HG03520 (cell line): ENCODE data around the gene TRIM41.

ENCODE experiments used
- ATAC-seq: cut with Tn5 transposase; IDR thresholded peaks from one replicate; pipeline ENCODE4 v1.9.1; 2021; ENCODE audit warnings: mild to moderate bottlenecking, moderate library complexity; ENCODE audit not compliant: unreplicated experiment

Gene TRIM41

DNA sequence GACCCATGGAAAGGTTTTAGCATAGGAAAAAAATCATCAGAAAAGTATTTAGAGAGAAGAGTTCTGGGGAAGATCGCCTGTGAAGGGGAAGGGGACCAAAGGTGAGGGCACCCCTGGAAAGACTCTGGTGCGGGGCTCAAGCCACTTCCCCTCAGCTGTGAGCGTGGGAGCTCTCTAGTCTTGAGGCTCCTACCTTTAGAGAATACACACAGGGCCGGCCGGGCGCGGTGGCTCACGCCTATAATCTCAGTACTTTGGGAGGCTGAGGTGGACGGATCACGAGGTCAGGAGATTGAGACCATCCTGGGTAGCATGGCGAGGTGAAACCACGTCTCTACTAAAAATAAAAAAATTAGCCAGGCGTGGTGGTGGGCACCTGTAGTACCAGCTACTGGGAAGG lies 6.9 kb downstream of the TRIM41 start:
- no peak for ATAC-seq

DNA sequence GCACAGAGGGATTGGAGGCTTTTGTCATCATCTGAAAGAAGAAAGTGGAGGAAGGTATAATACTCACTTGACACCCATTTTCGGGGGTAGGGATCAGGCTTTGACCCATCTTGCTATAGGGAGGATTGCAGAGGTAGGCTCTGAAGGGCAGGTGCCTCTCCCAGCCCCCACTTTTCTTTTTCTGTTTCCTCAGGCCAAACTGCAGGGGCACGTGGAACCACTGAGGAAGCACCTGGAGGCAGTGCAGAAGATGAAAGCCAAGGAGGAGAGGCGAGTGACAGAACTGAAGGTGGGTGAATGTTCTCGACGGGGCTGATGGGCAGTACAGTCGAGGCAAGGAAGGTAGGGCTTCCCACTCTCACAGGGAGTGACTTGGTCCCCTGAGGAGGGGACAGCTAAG lies 7.5 kb downstream of the TRIM41 start:
- ATAC-seq = no peak

DNA sequence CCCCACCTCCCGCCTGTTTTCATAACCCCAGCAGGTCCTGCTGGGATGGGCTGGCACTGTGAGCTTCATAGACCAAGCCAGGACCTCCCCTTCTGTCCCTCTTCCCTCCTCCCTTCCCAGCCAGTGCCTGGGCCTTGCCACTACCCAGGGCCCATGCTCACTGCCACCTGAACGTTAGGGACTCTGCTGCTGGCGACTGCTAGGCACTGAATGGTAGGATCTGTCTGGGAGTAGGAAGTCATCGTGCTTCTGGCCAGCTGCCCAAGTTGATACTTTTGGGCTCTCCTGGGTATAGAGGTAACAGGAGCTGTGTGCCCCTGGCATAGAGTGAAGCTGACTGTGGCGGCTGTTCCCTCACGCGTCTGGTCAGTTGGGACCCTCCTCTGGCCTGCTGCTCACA lies 8.4 kb downstream of the TRIM41 start:
- ATAC-seq = no peak

- no peak for ATAC-seq
These were observed 9.5 kb downstream of the TRIM41 start for GRCh38 chr5:181232593-181232992.

DNA sequence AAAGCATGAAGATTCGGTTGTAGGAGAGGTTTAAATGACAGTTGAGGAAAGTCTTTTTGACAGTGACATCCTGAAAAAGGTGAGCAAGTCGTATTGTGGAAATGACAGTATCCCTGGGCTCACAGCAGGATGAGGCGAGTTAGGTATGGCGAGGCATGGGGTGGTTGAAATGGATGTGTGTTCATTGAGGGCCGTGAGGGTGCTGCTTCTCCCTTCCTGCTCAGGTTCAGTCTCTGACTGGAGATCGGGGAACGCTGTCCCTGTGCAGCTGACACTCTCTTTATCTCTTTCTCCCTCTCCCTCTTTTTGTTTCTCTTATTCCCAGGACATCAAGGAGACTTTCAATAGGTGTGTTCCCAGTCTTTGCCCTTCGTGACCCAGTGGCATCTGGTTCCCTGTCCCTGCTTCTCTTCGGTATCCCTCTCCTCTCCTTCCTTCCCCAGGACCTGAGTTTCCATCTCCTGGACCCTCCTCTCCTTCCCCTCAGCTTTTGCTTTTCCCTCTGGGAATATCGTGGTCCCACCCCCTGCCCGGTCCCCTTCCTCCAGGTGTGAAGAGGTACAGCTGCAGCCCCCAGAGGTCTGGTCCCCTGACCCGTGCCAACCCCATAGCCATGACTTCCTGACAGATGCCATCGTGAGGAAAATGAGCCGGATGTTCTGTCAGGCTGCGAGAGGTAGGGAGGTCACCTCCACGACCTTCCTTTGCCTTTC lies 10.2 kb downstream of the TRIM41 start:
- no peak for ATAC-seq

DNA sequence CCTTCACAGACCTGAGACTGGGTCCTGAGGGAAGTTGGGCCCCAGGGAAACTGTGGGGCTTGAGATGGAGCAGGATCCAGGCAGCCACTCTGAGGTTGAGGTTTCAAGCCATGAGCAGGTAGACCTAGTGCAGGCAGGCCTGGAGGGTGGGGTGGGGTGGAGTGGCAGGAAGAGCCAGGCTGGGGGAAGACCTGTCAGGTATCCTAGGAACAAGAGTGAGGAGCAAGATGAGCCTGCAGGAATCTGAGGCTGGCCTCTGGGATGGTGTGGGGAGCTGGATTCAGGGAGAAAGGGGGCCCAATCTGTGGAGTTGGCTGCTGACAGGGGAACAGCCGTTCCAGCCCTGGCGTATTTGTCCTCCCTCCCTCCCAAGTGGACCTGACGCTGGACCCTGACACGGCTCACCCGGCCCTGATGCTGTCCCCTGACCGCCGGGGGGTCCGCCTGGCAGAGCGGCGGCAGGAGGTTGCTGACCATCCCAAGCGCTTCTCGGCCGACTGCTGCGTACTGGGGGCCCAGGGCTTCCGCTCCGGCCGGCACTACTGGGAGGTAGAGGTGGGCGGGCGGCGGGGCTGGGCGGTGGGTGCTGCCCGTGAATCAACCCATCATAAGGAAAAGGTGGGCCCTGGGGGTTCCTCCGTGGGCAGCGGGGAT lies 10.8 kb downstream of the TRIM41 start:
- no peak for ATAC-seq

DNA sequence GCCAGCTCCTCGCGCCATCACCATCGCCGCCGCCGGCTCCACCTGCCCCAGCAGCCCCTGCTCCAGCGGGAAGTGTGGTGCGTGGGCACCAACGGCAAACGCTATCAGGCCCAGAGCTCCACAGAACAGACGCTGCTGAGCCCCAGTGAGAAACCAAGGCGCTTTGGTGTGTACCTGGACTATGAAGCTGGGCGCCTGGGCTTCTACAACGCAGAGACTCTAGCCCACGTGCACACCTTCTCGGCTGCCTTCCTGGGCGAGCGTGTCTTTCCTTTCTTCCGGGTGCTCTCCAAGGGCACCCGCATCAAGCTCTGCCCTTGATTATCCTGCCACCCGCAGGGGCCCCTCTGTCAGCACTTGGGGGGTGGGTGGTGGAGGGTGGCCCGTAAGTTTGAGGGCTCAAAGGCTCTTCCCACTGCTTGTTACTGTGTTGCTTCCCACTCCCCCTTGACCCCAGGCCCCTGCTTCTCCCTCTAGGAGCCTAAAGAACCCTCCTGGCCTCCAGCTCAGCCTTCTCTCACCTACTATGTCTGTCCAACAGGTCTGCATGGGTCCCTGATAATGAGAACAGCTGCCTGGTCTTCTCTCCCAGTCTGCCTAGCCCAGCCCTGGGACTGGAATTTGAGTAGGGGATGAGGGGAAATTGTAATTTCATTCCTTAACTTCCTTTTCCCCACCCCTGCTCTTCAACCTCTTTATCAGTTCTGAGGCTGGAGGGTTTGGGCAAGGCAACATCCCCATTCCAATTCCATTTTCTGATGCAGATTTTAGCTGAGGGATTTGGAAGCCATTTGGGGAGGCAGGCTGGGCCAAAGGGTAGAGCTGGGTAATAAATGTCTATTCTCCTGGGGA lies 11.6 kb downstream of the TRIM41 start:
- no peak for ATAC-seq

- ATAC-seq = no peak
These were observed 12.2 kb downstream of the TRIM41 start for GRCh38 chr5:181235323-181235688.

DNA sequence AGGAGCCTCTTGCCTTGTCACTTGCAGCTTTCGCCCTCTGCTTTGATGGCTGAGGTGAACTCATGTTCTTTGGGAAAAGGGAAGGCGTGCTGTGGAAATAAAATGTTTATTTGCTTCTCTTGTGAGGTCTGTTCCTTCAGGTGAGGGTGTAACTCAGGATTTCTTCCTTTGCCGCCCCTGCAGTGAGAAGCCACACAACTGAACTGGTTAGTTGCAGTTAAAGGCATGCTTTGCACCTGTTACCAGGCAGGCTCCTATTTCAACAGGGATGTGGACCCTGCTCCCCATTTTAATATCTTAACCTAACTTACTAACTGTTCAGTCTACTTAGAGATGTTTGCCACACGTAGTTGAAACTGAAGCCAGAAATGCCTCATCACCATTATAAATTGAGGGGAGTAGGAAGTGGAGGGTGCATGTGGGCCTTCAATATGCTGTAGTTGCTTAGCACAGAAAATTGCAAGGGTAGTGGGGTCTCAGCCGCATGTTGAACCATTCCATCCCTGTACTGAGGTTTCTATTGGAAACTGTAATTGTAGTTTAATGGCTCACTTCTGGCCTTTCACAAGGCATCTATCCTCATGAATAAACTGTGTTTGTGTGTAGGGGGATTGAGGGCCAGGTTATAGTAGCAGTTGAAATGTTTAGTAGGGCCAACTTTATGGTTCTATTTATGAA lies 12.7 kb downstream of the TRIM41 start:
- ATAC-seq = no peak

- ATAC-seq = no peak
These were observed 13.4 kb downstream of the TRIM41 start for GRCh38 chr5:181236471-181236870.

- no peak for ATAC-seq
These were observed 14.0 kb downstream of the TRIM41 start for GRCh38 chr5:181236954-181237641.

GRCh38 chr5:181237729-181238385 lies 14.8 kb downstream of the TRIM41 start:
- no peak for ATAC-seq

GRCh38 chr5:181239062-181239663 lies 16.1 kb downstream of the TRIM41 start:
- ATAC-seq = no peak

DNA sequence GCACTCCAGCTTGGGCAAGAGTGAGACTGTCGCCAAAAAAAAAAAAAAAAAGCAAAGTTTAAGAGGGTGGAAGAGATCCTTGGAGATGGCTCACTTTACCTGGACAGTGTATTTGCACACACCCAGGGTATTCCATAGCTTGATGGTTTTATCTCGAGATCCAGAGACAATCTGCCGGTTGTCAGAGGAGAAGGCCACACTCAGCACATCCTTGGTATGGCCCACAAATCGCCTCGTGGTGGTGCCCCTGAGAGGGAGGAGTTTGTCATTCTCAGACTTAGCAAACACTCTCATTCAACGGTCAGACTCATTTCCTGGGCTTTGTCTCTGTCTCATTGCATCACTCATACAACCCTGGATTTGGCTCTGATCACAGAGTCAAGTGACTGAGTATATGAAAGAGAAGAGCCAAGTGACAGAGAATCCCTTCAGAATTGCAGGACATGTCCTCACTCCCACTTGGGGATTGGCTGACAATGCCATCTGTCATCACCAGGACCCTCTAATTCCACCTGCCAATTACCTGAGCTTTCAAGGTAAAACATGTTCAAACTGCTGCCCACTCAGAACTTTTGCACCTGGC lies 18.4 kb downstream of the TRIM41 start:
- ATAC-seq = no peak

GRCh38 chr5:181242031-181242451 lies 19.0 kb downstream of the TRIM41 start:
- ATAC-seq = no peak

GRCh38 chr5:181243018-181243563 lies 20.0 kb downstream of the TRIM41 start:
- no peak for ATAC-seq

DNA sequence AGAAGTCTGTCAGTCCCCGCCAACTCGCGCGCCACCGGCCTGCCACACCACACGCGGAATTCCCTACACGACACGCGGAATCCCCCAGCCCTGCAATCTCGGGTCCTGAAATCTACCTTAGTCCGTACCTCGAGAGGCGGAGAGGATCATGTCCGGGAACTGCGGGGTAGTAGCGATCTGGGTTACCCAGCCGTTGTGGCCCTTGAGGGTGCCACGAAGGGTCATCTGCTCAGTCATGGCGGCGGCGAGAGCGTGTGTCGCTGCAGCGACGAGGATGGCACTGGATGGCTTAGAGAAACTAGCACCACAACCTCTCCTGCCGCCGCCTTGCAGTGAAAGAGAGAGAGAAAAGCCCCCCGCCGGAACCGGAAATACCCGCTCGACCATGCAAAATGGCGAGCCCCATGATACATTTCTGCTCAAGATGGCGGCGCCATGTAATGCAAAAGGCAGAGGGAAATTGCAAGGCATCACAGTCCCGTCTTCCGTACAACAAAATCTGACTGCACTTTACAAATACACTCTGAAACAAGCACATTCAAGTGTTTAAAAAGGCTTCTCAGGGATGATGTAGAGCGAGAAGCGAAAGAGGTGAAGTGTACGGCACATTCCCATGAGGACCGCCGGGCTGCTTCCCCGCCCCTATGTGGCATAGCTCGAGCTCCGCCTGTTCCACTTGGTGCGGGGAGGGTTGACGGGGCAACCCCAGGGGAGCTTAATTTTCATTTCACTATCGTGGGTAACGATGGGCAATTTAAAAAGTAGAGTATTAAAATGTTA lies 20.7 kb downstream of the TRIM41 start, which contains the start of gene RACK1:
Gene RACK1, minus strand, starts transcription at position 343 of the 780 bp plus-strand sequence. Its CDS starts 106 bp downstream, at position 237.
- ATAC-seq = peak; percentile 45
